WERI-Rb-1 (cell line): ENCODE results near the gene MYO1G.

Source experiments
- DNase-seq: peaks from one replicate; pipeline ENCODE4 v3.0.0-alpha.2; 2020
- H3K27ac ChIP-seq: fragments of 250-450 bp; sonication (Bioruptor Pico); 2 replicates; pipeline ENCODE4 v1.5.1; 2020; ENCODE audit warnings: mild to moderate bottlenecking, moderate library complexity
- H3K27me3 ChIP-seq: fragments of 250-450 bp; sonication (Bioruptor Pico); 2 replicates; pipeline ENCODE4 v1.5.1; 2021; ENCODE audit warnings: mild to moderate bottlenecking, low read depth, moderate library complexity; ENCODE audit not compliant: insufficient read depth, severe bottlenecking
- H3K36me3 ChIP-seq: fragments of 250-450 bp; sonication (Bioruptor Pico); 2 replicates; pipeline ENCODE4 v1.5.1; 2020; ENCODE audit warnings: mild to moderate bottlenecking, moderate library complexity
- H3K4me3 ChIP-seq: 2 replicates; pipeline ENCODE4 v1.5.1; 2011; ENCODE audit warnings: low read depth, mild to moderate bottlenecking, control low read depth, low read length
- H3K9me3 ChIP-seq: fragments of 250-450 bp; sonication (Bioruptor Pico); 2 replicates; pipeline ENCODE4 v1.5.1; 2021; ENCODE audit warnings: mild to moderate bottlenecking, moderate library complexity; ENCODE audit not compliant: severe bottlenecking
- TF ChIP-seq, protein P1 (sequence below): IDR thresholded peaks from 2 replicates; pipeline ENCODE4 v1.5.1; 2011; ENCODE audit warnings: low read depth, mild to moderate bottlenecking, control low read depth, inconsistent platforms, low read length

Gene MYO1G

DNA sequence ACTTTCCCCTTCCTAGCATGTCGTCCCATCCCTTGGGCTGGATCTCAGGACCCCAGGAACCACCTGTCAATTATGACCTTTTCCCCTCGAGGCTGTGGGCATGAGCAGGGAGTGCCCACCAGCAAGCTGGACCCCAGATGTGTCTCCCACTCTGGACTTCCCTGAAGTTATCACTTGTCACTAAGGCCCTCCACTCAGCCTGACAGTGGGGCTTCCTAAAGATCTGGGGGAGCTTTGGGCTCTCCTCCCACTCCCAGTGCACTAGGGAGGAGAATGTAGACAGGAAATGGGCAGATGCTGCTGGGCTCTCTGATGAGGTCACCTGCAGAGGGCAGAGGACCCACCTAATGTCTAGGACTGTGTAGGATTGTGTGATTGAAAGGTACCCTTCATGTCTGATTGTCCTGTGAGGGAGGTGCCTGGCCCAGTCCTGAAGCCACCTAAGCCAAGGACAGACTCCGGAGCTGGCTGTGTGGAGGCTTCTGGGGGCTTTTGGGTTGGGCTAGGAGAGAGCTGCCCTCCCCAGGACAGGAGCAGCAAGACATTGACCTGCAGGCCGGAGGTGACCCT, 18.7 kb downstream of the MYO1G start:
- Histone ChIP-seq H3K27ac (no peak overlapping the region), H3K4me3 (no peak overlapping the region), H3K36me3 (no peaks in the 10 kb centered on the region), H3K9me3 (no peaks in the 10 kb centered on the region), H3K27me3 (no peaks in the 10 kb centered on the region)
- TF ChIP-seq, protein P1, sequence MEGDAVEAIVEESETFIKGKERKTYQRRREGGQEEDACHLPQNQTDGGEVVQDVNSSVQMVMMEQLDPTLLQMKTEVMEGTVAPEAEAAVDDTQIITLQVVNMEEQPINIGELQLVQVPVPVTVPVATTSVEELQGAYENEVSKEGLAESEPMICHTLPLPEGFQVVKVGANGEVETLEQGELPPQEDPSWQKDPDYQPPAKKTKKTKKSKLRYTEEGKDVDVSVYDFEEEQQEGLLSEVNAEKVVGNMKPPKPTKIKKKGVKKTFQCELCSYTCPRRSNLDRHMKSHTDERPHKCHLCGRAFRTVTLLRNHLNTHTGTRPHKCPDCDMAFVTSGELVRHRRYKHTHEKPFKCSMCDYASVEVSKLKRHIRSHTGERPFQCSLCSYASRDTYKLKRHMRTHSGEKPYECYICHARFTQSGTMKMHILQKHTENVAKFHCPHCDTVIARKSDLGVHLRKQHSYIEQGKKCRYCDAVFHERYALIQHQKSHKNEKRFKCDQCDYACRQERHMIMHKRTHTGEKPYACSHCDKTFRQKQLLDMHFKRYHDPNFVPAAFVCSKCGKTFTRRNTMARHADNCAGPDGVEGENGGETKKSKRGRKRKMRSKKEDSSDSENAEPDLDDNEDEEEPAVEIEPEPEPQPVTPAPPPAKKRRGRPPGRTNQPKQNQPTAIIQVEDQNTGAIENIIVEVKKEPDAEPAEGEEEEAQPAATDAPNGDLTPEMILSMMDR: no peak
- no peak for DNase-seq

DNA sequence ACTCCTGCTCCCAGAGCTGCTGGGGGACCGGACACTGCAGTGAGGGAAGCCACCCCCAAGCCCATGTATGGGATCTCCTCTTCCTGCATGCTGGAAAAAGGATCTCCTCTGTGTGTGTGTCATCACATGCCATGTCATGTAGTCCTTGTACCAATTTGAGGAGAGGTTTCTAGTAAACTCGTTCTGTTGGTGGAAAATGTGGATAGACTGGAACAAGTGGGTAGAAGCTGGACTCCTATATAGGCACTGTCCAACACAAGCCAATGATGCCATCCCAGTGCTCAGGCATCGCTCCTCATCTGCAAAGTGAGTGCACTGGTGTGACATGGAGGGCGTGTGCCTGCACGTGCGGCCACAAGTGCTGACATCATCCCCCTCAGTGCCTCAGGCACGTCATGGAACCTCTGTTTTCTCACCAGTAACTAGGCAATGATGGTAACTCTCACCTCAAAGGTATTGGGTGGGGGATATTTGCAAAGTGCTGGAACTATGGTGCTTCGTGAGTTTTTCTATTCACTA, 19.3 kb downstream of the MYO1G start:
- H3K27ac ChIP-seq: no peak overlapping the region

DNA sequence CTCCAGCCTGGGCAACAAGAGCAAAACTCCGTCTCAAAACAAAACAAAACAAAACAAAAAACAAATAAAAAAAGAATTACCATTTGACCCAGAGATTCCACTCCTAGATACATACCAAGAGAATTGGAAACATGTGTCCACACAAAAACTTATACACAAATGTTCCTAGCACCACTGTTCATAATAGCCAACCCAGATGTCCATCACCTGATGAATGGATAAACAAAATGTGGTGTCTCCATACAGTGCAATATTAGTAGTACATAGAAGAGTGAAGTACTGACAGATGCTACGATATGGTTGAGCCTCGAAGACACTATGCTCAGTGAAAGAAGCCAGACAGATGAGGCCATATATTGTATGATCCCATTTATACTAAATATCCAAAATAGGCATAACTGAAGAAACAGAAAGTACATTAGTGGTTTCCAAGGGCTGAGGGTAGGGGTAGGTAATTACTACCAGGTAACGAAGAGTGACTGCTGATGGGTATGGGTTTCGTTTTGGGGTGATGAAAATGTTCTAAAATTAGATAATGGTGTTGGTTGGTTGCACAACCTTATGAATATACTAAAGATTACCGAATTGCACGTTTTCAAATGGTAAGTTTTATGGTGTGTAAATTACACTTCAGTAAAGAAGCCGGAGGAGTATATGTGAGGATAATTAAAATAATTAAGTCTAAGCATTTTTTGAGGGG, 20.0 kb downstream of the MYO1G start:
- H3K27ac ChIP-seq: no peak overlapping the region
- TF ChIP-seq, protein P1: no peak
- H3K4me3 ChIP-seq: no peak overlapping the region
- no peaks in the 10 kb centered on the region for H3K27me3 ChIP-seq
- no peaks in the 10 kb centered on the region for H3K9me3 ChIP-seq
- H3K36me3 ChIP-seq: no peaks in the 10 kb centered on the region
- DNase-seq: no peak

More for the DNA sequence above, 19.3 kb downstream of the MYO1G start:
- H3K4me3 ChIP-seq: no peak overlapping the region
- H3K9me3 ChIP-seq: no peaks in the 10 kb centered on the region
- no peaks in the 10 kb centered on the region for H3K36me3 ChIP-seq
- no peak for DNase-seq
- TF ChIP-seq, protein P1: no peak
- H3K27me3 ChIP-seq: no peaks in the 10 kb centered on the region

DNA sequence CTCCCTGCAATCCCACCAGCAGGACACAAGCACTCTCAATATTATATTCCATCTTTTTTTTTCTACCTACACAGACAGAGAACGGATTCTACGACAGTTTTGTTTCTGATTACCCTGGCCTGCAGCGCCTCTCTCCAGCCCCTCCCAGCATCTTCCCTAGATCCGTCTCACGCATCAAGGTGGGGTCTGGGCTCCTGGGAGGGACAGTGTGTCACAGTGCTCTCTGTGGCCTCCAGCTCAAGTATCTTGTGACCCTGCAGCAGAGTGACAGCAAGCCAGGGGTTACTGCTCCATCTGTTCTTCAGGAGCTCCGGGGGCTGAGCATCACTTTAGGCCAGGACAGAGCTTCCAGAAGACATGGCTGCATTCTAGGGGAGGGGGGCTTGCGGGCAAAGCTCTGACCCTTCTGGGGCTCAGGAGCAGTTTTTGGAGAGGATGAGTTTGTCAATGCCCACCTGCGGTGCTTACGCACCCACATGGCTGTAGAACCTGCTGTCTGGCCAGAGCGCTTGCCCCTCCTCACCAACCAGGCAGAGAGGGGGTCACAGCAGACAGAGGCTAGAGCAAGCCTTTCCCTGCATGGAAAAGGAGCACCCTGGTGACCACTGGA, 22.6 kb downstream of the MYO1G start:
- no peaks in the 10 kb centered on the region for H3K27me3 ChIP-seq
- no peaks in the 10 kb centered on the region for H3K36me3 ChIP-seq
- no peak for DNase-seq
- H3K4me3 ChIP-seq: no peak overlapping the region
- TF ChIP-seq, protein P1: no peak
- no peaks in the 10 kb centered on the region for H3K9me3 ChIP-seq
- H3K27ac ChIP-seq: peak overlapping the region; percentile 75

DNA sequence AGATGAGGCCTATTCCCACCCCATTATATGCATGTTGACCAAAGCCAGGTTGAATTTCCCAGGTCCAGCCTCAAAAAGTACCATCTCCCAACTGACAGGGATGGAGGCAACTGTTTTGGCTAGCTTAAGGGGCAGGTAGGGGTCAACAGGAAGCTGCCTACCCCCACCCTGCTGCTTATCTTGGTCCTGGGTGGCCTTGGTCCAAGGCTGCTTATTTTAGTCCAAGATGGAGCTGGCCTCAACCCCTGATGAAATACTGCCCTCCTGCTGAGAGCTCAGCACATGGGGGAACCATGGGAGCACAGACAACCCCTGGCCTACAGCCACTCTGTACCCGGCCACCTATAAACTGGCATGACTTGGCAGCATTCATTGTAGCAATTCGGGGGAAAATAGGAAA, 23.1 kb downstream of the MYO1G start:
- no peaks in the 10 kb centered on the region for H3K9me3 ChIP-seq
- no peak for DNase-seq
- no peak overlapping the region for H3K4me3 ChIP-seq
- H3K36me3 ChIP-seq: no peaks in the 10 kb centered on the region
- H3K27ac ChIP-seq: peak overlapping the region; percentile 75
- H3K27me3 ChIP-seq: no peaks in the 10 kb centered on the region
- TF ChIP-seq, protein P1: no peak
